Activated CD8-positive, alpha-beta memory T cell treated with anti-CD3 and anti-CD28 coated beads, Interleukin-2, amount 50 U/mL, for 4 hours (primary cell): ENCODE measurements around the gene XPNPEP1.

ENCODE experiments used
- DNase-seq: peaks from one replicate; pipeline ENCODE4 v3.0.0-alpha.2; 2020

Gene XPNPEP1

GRCh38 chr10:109922976-109923921 is at the start of gene XPNPEP1:
XPNPEP1 (minus strand) TSS chr10:109923511; CDS start chr10:109923433, 78 bp downstream.
- peak; percentile 79 for DNase-seq

GRCh38 chr10:109972372-109973001 is 49.2 kb upstream of the XPNPEP1 start:
- DNase-seq, result no peak

DNA sequence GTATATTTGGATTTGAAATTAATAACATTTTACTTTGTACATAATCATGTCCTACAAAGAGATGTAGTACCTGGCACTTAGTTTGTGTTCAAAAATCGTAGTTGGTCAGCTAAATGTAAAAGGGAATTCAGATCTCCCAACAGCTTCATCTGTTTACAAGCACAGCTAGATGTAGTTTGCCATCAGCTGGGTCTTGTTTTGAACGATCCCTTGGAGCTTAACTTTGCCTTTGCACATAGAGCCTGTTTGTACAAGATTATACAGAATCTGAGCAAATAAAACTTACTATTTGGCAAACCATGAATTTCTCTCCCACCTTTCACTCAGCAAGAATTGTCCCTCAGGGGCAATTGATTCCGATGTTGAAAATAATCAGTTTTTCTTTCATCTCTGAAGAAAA is 48.3 kb upstream of the XPNPEP1 start:
- no peak for DNase-seq

GRCh38 chr10:109969760-109970346 is 46.5 kb upstream of the XPNPEP1 start:
- no peak for DNase-seq

GRCh38 chr10:109968953-109969759 is 45.8 kb upstream of the XPNPEP1 start:
- DNase-seq, result no peak

DNA sequence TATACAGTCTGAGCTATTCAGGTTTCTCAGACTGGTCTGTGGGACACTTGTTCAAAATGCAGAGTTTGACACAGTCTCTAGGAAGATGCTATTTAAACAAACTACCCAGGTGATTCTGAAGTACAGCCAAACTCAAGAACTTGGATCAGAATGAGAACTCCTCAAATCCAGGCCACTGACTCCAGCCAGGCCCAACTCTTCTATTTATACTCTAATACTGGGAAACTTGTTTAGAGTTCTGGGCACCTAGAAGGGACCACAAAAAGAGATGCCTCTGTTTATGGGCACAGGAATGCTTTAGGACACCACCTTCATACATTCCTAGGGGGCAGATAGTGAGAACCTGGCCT is 44.4 kb upstream of the XPNPEP1 start:
- no peak for DNase-seq

- DNase-seq, result no peak
These were observed 43.8 kb upstream of the XPNPEP1 start for GRCh38 chr10:109966961-109967738.

GRCh38 chr10:109964318-109964717 is 41.0 kb upstream of the XPNPEP1 start:
- no peak for DNase-seq

DNA sequence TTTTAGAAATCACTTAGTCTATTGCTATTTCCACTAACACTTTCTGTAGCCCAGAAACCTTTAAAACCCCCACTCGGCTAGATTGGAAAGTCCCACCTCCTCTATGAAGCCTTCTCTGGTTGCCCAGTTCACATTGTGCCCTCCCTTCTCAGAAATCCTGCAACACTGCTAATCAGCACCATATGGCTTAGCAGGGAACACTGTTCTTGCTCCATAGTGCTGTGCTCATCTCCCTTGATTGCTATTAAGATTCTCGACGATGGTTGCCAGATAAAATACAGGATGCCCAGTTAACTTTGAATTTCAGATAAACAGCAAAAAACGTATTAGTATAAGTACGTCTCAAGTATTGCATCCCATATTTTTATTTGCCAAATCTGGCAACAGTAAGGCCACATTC is 40.1 kb upstream of the XPNPEP1 start:
- no peak for DNase-seq

DNA sequence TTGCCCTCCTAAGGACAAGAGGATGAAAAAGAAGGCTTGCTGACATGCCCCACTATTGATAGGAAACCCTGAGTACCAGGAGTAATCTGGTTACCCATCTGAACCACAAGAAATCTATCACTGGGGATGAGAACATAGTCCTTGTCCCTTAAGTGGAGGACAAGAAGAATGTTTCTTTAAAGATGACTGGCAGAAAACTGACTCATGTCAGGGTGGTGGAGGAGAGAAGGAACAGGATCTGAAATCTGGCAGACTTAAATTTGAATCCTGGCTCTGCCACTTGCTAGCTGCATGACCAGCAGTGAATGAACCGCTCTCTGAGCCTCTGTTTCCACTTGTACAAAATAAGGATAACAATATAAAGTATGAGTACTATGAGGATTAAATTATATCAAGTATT is 38.9 kb upstream of the XPNPEP1 start:
- DNase-seq, result no peak

- DNase-seq, result no peak
These were observed 38.1 kb upstream of the XPNPEP1 start for GRCh38 chr10:109961174-109962001.

DNA sequence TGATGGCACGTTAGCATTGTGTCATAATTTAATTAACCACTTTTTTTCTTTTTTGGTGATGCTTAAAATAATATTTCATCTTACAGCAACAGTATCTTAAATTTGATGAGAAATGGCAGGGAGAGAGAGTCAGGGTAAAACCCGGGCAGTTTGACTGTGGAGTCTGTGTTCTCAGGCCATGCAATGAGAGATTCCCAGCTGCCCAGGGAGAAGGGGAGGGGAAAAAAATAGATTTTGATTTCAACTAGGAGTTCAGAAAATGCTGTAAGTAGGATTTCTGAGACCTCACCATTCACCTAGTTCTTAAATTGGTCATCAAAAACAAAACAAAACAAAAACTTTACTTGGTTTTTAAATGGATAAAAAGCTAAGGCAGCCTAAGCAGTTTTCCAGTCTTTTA is 37.4 kb upstream of the XPNPEP1 start:
- no peak for DNase-seq

GRCh38 chr10:109959259-109960145 is 36.2 kb upstream of the XPNPEP1 start:
- DNase-seq, result no peak

DNA sequence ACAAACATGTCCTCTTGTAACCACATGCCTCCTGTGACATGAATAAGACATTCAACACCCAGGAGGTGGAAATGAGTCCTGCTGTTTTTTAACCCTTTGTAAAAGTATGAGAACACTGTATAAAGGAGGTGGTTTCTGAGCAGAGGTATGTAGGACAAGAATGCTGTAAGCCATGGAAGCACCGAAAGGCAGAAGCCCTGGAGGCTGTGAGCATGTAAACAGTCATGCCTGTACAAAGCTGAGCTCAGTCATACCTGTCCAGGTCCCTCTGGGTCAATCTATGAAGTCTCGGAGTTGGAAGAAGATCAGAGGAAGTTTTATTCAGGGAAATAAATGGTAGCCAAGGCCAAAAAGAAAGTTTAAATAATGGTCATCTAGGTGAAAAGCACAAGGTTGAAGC is 34.7 kb upstream of the XPNPEP1 start:
- DNase-seq, result no peak

- DNase-seq, result no peak
These were observed 33.9 kb upstream of the XPNPEP1 start for GRCh38 chr10:109957092-109957797.

DNA sequence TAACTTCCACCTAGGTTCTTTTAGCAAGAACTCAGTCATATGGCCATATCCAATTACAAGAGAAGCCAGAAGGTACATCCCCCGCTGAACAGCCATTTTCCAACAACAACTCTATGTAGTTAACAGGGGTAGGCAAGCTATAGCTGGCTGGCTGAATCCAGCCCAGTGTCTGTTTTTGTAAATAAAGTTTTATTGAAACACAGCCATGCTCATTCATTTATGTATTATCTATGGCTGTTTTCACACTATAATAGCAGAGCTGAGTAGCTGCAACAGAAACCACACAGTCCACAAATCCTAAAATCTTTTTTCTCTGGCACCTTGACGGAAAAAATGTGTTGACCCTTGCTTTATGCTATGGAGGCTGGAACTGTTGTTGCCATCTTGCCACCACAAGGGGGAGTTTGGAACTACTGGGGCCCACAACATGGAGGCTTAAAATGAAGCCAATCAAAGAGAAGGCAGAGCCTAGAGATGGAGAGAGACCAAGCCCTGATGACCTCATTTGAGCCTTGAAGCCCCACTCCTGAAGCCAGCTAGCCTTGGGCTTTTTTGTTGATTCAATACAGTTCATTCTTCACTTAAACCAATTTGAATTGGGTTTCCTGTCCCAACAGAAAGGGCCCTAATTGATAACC is 33.3 kb upstream of the XPNPEP1 start:
- peak; percentile 19 for DNase-seq

- no peak for DNase-seq
These were observed 30.5 kb upstream of the XPNPEP1 start for GRCh38 chr10:109953766-109954165.

DNA sequence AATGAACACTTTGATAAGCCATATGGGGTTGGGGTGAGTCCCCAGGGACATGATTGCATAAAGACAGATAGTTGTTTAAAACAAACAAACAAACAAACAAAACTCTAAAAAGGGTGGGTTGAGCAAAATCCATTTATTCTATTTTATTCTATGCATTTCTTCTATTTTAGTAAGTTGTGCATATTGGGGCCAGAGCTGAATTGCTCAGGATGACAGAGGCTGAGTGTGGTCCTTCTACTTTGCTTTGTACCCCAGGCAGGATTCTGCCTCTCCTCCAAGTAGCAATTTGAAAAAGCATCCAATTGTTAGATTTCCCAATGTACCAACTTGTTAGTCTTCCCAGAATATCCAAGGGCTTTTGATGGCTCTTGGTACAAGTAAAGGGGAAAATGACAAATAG is 29.2 kb upstream of the XPNPEP1 start:
- no peak for DNase-seq
